Measurements from ENCODE around the gene C19orf67.

C19orf67 gene

DNA sequence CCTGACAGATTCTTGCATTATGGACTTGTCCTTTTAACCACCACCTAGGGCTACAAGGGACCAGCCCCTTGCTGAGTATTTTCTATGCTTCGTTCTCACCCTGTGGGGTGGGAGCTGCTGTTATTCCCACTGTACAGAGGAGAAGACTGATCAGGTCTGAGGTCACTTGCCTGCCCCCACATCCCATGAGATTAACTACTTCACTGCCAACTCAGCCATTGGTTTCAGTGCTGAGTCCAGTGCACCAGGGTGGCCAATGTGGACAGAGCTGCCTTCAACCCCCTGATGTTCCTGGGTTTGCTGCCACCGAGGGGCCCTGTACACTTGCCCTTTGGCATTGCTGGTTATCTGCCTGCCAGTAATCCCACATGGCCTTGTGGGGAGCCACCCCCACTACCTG, 25.1 kb upstream of the C19orf67 start:
- DNase-seq: no peak

DNA sequence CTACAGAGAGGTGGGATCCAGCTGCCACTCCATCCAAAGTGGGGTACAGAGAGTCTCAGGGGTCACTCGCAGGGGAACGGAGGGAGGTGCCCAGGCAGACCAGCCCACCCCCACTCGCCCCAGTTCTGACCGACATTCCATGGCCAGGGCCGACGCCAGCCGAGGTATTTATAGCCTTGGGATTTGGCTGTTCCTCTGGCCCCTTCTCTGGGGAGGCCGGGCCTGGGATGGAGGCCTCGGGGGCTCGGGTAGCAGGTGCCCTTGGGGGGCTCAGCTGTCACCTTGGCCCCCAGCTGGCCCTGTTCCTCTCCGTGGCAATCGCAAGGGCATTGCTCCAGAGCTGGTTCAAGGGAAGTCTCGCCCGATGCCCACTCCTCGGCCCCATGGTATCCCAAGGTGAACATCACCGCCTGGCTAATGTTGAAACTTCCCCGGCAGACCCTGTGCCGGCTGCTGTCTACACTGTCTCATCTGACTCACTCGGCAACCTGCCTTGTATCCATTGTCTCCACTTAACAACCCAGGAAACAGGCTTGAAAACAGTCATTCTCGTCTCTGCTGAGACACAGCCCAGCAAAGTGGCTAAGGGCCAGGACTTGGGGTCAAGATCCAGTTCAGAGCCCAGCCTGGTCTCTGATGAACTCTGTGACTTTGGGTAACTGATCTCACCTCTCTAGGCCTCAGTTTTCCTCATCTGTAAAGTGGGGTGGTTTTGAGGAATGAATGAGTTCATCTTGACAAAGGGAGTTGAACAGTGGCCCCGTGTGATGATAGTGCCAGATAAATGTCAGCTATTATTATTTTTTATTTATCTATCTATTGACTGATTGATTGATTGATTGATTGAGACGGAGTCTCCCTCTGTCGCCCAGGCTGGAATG, 22.2 kb upstream of the C19orf67 start:
- DNase-seq: no peak

DNA sequence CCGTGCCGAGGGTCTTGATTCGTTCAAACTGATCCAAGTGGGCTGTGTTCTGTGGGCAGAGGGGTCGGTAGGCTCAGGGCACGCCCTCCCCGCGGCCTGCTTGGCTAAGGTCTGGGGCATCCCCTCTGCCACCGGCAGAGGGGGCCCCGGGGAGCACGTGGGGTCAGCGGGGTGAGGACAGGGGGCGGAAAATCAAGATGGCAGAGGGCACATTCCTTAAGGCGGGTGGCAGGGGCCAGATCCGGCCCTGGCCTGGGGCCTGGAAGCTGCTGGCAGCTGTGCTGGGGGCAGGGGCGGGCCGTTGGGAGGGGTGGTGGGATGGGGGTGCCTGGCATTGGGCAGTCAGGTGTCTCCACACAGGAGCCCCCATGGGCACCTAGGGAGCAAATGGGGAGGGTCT, 21.3 kb upstream of the C19orf67 start:
- DNase-seq: no peak

DNA sequence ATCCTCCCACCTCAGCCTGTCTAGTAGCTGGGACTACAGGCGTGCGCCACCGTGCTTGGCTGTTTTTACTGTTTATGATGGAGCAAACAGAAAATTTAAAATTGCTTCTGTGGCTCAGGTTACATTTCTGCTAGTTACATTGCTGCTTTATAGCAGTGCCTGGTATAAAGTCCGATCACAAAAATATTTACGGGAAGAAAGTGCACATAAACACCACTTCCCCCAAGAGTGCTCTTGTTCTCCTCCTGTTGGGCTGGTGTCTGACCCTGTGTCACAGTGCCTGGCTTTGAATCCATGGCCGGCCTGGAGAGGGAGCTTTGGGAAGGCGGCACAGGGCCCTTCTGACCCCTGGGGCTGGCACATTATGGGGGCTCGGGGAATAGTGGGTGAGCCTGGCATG, 20.1 kb upstream of the C19orf67 start:
- no peak for DNase-seq

DNA sequence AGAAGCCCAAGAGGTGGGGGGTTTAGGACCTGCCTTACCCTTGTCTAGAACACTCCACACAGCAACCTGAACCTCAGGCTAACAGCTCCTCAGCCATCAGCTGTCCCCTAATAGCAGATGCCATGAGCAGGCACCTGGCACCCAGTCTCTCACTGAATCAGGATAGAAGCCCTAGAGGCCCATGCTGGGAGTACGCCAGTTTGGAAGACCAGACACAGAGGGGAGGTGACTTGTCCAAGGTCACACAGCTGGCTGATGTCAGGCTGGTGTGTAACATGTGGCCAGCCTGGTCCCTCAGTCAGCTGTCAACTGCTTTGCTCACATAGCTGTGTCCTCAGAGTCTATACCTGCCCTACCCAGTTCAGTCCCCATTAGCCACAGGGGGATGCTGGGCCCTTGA, 17.7 kb upstream of the C19orf67 start:
- DNase-seq: no peak

DNA sequence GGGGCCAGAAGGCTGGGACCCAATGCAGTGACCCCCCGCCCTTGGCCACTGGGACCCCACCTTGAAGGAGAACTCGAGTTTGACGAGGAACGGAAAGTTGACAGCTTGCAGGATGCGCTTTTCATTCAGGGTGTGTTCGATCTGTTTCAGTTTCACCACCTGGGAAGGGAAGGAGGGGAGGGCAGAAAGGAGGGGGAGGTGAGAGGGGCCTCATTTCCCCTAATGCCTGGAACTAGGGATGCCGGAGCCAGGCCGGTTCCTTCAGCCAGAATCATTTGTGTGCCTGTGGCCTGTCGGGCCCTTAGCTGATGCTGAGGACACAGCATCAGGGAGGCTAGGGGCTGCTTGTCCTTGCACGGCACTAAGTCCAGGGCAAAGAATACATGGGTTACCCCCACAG, 17.2 kb upstream of the C19orf67 start:
- DNase-seq: no peak

DNA sequence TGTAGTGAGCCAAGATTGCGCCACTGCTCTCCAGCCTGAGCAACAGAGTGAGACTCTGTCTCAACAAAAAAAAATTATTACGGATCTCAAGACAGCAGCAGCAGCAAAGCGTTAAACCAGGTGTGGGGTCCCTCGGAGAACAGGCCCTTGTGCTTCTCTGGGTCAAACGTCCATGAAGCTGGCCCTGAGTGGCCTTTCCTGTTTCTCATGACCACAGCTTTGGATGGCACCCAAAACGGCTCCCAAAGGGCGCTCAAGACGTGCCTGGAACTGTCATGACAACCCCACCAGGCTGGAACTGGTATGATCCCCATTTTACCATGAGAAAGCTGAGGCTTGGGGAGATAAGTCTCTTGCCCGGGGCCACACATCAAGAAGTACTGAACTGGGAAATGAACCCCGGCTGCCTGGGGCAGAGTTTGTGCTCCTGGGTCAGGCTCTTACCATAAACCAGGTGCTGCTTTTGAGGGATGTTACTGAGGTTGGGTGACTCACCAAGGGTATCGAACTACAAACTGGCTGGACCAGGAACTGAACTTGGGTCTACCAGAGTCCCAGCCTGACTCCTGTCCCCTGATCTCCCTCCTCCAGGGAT, 16.6 kb upstream of the C19orf67 start:
- DNase-seq: no peak

DNA sequence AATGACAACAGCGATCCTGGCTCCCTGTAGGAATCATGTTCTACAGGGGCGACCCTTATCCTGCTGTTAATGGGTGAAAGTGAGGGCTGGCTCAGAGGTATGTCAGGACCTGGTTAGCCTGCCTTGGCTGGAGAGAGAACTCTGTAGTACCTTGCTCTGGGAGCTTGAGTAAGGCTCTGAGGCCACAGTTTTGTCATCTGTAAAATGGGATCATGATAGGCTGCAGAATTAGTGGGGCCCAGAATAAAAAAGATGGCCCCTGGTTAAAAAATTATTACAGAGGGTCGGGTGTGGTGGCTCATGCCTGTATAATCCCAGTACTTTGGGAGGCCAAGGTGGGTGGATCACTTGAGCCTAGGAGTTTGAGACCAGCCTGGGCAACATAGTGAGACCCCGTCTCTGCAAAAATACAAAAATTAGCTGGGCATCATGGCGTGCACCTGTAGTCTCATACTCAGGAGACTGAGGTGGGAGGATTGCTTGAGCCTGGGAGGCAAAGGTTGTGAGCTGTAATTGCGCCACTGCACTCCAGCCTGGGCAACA, 15.5 kb upstream of the C19orf67 start:
- no peak for DNase-seq

DNA sequence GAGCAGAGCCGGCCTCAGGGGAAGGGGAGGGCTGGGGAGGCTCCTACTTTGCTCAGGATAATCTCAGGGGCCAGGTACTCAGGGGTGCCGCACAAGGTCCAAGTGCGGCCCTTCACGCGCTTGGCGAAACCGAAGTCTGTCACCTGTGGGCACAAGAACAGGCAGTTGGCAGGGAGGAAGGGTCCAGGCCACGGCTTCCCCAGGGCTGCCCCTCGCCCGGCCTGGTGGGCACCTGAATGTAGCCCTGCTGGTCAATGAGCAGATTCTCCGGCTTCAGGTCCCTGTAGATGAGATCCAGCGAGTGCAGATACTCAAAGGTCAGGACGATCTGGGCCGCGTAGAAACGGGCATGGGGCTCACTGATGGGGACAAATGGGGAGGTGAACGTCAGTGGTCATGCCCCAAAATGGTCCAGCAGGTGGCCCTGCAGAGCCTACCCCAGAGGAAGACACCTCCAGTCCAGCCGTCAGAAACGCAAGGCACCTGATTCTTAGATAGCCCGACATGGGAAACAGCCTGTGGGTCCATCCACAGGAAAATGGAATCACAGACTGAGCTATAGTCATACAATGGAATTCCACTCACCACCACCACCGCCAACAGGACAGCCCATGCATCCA, 12.1 kb upstream of the C19orf67 start:
- DNase-seq: no peak

DNA sequence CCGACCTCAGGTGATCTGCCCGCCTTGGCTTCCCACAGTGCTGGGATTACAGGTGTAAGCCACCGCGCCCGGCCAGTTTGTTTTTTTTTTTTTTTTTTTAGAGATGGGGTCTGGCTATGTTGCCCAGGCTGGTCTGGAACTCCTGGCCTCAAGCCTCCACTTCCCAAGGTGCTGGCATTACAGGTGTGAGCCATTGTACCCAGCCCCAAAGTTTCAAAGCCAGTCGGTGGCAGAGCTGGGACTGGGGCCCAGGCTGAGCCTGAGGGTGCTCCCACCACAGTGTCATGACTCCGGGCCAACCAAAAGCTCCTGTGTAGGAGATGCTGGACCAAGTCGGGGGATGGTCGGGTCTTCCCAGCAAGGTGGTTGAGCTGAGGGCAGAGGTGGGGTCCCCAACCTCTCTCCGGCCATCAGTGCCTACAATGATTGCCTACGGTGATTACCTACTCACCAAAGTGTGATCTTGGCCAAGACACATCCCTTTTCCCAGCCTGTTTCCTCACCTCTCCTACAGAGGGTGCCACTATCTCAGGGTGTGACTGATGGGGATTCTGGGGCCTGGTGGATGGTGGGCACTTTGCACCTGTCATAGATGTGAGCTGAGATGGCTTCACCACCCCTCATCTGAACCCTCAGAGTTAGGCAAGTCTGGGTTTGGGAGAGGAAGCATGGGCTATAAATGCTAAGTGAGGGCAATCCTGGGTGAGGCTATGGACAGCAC, 10.8 kb upstream of the C19orf67 start:
- no peak for DNase-seq

DNA sequence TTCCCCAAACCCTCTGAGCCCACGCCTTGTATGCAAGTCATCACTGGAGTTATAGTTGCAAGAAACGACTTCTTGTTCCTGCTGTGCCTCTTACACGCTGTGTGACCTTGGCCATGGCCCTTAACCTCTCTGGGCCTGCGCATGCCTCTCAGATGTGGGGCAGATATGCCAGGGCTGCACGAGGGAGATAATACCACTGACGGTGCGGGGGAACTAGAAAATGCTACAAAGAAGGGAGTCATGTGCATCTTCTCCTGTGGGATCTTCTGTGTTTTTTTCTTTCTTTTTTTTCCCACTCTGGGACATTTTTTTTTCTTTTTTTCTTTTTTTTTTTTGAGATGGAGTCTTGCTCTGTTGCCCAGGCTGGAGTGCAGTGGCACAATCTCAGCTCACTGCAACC, 9.3 kb upstream of the C19orf67 start:
- DNase-seq: no peak

DNA sequence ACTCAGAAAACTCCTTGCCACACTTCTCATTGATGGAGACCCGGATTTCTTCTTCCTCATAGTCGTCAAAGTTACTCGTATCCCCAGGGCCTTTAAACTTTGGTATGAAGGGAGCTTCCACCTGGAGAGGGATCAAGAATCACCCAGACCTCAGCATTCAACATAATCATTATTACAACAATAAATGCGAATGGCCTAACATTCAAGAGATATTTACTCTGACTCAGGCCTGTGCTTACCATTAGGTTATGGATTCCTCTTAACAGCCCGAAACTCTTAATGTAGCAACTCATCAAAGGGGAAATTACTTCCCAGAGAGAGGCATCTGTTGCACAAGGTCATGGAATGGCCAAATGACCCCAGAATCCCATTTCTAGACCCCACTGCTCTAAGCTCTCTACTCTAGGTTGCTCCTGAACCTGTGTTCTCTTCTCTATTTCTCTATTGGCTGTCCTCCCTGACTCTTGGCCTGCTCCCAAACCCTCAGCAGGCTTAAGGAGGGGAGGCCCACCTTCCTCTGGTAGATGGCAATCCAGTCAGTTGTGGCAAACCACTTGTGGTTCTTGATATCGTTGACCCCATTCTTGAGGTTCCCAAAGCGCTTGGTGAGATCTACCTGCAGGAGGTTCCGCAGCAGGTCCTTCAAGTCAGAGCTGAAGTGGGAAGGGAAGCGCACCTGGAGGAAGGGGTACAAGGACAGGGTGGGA, 7.7 kb upstream of the C19orf67 start:
- DNase-seq: no peak

DNA sequence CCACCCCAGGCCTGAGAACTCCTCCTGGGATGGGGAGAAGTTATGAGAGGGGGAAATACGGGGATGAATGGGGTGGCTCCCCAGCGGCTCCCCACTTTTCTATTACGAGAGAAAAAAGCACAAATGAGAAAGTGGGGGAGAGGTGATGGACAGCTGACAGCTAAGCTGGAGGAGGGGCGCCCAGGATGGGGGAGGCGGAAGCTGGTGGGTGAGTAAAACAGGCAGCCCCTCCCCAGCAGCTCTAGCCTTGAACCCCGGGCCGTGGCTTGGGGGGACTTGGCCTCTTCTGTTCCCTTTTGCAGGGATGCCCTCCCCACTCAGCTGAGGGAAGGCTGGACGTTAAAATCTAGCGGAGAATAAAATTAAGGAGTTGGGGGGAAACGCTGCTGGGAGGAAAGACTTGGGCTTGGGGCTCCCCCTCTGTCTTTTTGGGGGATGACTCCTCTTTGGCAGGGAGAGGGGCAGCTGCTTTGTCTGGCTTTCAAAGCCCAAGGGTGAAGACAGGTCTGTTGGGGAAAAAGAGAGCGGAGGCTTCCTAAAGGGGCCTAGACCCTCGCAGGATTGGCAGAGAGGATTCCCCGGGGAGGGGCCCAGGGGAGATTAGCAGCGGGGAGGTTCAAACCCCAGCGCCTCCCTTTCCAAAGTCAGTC, 6.4 kb upstream of the C19orf67 start:
- peak in 2 of 56 donors; percentile 48 to 54 for DNase-seq

DNA sequence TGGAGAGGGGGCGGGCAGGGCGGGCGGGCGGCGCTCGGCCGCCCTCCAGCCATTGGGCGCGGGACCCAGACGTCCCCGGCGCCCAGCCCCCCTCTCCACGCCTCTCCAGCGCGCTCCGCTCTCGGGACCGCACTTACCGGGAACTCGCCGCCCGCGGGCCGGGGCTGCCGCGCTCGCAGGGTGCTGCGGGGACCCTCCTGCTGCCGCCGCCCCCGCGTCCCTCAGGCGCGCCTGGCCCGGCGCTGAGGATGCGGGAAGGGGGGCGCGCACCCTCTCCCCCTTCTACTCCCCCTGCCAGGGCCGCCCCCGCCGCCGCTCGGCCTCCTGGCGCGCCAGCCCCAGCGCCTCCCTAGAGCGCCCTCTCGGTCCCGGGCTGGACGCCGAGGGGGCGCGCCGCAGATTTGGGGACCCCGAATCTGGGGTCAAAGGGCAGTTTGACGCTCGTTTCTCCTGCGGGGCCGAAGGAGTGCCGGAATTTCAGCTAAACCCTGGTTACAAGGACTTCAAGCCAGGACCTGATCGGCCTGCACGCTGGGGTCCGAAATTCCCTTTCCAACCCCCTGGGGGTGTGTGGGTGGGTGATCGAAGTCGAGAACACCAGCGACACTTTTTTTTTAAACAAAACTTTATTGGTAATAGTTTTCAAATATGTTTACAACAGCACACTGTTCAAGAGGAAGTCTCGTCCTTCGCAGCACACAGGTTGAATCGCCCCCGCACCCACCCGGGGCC, 5.7 kb upstream of the C19orf67 start:
- peak in 41 of 56 donors; percentile 51 to 90 (median 79) for DNase-seq

DNA sequence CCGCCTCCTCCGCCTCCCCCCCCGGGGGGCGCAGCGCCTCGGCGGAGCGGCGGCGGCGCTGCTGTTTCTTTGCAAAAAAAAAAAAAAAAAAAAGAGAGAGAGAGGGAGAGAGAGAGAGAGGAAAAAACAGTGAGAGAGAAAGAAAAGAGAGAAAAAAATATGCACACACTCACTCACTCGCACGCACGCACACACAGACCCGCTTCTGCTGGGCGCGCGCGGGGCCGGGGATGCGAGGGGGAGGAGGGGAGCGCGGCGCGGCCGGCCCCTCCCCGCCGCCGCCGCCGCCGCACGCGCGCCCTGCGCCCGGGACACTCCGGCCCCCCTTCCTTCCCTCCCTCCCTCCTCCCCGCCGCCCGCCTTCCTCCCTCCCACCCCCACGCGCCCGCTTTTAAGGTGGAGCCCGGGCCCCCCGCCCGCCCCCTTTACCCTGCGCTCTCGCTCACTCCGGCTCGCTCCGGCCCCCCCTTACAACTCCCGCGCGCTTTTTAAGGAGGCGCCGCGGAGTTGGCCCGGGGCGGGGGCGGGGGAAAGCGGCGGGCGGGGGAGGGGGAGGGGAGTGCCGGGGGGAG, 5.0 kb upstream of the C19orf67 start, which contains the start of gene SAMD1:
Gene SAMD1, minus strand, starts transcription at position 243 of the 572 bp plus-strand sequence.
- peak in 54 of 56 donors; percentile 34 to 91 (median 80) for DNase-seq

DNA sequence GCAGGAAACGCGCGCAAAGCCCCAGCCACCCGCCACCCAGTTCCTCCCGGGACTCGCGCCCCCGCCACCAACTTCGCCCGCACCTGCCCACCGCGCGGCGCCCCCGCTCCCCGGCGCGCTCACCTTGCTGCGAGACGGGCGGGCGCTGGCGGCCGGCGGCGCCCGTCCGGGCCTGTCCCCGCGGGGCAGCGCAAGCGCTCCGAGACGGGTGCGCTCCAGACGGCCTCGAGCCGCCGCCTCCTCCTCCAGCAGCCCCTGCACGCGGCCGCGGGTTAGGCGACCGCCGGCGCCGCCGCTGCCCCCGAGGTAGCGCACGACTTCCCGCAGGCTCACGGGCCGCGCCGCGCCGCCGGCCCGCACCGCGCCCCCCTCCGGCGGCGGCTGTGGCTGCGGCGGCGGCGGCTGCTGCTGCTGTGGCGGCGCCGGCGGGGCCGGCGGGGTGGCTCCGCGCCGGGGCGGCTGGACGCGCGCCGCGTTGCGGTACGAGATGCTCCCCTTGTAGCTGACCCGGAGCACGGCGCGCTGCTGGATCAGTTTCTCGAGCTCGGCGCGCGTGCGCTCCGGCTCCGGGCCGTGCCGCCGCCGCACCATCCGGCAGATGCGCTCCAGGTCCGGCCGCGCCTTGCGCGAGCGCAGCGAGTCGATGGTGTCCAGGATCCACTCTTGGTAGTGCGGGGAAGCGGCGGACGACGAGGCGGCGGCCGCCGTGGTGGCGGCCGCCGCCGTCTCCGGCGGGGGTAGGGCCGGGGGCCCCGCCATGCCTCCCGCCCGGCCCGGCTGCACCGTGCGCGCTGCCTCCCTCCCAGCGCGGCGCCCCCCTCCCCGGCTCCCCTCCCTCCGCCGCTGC, 4.3 kb upstream of the C19orf67 start:
- DNase-seq: peak in 18 of 56 donors; percentile 16 to 59 (median 32)

DNA sequence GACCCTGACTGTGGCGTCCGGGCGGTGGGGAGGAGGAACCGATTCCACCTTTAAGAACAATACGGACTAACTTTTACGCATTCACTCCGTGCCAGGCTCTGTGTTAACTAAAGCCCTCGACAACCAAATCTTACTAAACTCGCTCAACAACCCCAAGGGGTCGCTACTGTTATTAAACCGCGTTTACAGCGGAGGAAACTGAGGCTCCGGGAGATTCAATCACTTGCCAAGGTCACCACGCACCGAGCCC, 3.8 kb upstream of the C19orf67 start:
- DNase-seq: no peak

DNA sequence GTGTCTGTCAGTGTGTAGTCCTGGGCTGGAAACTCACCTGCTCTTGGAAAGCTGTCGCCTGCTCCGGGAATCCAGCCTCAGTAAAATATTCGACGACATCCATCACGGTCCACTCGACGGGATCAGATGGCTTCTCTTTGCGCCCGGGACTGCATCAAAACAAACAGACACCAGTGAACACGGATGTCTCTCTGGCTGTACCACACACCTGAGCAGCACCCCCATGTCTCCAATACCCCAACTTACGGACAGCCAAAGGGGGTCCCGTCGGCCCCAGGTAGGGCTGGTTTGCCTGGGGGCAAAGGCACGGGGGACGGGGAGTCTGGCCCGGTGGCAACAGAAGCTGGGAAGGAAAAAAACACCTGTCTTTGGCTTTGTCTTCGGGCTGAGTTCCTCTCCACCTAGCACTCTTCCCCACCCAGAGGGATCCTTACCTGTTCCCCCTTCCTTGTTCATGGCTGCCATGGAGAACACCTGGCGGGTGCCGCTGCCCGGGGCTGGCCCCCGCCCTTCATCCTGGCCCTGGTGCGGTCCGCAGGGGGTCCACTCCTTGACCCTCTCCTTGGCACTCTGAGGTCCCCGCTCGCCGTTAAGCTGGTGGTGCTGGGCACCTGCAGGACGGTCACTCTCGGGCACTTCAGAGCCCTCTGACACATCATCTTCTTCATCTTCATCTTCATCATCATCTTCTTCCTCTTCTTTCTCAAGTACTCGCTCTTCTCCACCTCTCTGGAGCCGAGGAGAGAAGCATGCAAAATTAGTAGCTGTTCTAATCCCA, 3.2 kb upstream of the C19orf67 start:
- DNase-seq: no peak
